ENCODE measurements around the gene NR1I3.
A peak's percentile ranks its signal among the peaks of the same experiment; 100 is the strongest.

Gene NR1I3

GRCh38 chr1:161233102-161233501, 4.9 kb downstream of the NR1I3 start:
- peaks cover 7% of the 10 kb centered on the region for H3K36me3 ChIP-seq (replicated peaks; ENCODE audit: low read depth, low read length)
- H3K4me3 ChIP-seq (ENCODE audit: low read length), result no peak overlapping the region
- TF ChIP-seq EZH2phosphoT487 (IDR thresholded peaks at IDR 0.05; ENCODE audit: low read depth) (no peak), CTCF (IDR thresholded peaks at IDR 0.05; ENCODE audit: low read depth, low read length) (no peak)
- no peak overlapping the region for H3K27ac ChIP-seq (ENCODE audit: low read length)
- no peak overlapping the region for H3K4me2 ChIP-seq (ENCODE audit: low read length)
- H3K4me1 ChIP-seq (ENCODE audit: low read length), result no peaks in the 10 kb centered on the region
- H3K27me3 ChIP-seq (ENCODE audit: low read depth, low read length), result peaks cover 8% of the 10 kb centered on the region; the same call in 1 of the 2 replicates
- no peak overlapping the region for H2AFZ ChIP-seq (ENCODE audit: low read depth, low read length)
- H3K9ac ChIP-seq (ENCODE audit: low read length), result no peak overlapping the region
- H3K79me2 ChIP-seq (ENCODE audit: low read length), result no peaks in the 10 kb centered on the region
- H3K9me3 ChIP-seq (ENCODE audit: insufficient read depth, low read length), result no peaks in the 10 kb centered on the region
- no peaks in the 10 kb centered on the region for H4K20me1 ChIP-seq (ENCODE audit: insufficient read depth, low read length)

GRCh38 chr1:161230762-161231161, 7.2 kb downstream of the NR1I3 start:
- no peak overlapping the region for H3K4me2 ChIP-seq (ENCODE audit: low read length)
- no peak overlapping the region for H3K9ac ChIP-seq (ENCODE audit: low read length)

GRCh38 chr1:161229896-161230295, 8.1 kb downstream of the NR1I3 start:
- Histone ChIP-seq H2AFZ (ENCODE audit: low read depth, low read length) (no peak overlapping the region), H3K4me3 (ENCODE audit: low read length) (no peak overlapping the region), H4K20me1 (ENCODE audit: insufficient read depth, low read length) (no peaks in the 10 kb centered on the region), H3K79me2 (ENCODE audit: low read length) (peaks cover 6% of the 10 kb centered on the region; the same call in 1 of the 2 replicates), H3K36me3 (replicated peaks; ENCODE audit: low read depth, low read length) (peaks cover 7% of the 10 kb centered on the region), H3K9me3 (ENCODE audit: insufficient read depth, low read length) (no peaks in the 10 kb centered on the region), H3K4me2 (ENCODE audit: low read length) (no peak overlapping the region), H3K9ac (ENCODE audit: low read length) (no peak overlapping the region), H3K4me1 (ENCODE audit: low read length) (peaks cover 21% of the 10 kb centered on the region), H3K27me3 (ENCODE audit: low read depth, low read length) (no peaks in the 10 kb centered on the region), H3K27ac (ENCODE audit: low read length) (no peak overlapping the region)
- no peak for TF ChIP-seq EZH2phosphoT487 (IDR thresholded peaks at IDR 0.05; ENCODE audit: low read depth)
- peak; percentile 27 for TF ChIP-seq CTCF (IDR thresholded peaks at IDR 0.05; ENCODE audit: low read depth, low read length)

More at GRCh38 chr1:161230762-161231161, 7.2 kb downstream of the NR1I3 start:
- no peak overlapping the region for H2AFZ ChIP-seq (ENCODE audit: low read depth, low read length)
- H3K9me3 ChIP-seq (ENCODE audit: insufficient read depth, low read length), result no peaks in the 10 kb centered on the region
- TF ChIP-seq EZH2phosphoT487 (IDR thresholded peaks at IDR 0.05; ENCODE audit: low read depth) (no peak), CTCF (IDR thresholded peaks at IDR 0.05; ENCODE audit: low read depth, low read length) (no peak)
- no peak overlapping the region for H3K4me3 ChIP-seq (ENCODE audit: low read length)
- peaks cover 7% of the 10 kb centered on the region for H3K36me3 ChIP-seq (replicated peaks; ENCODE audit: low read depth, low read length)
- no peaks in the 10 kb centered on the region for H4K20me1 ChIP-seq (ENCODE audit: insufficient read depth, low read length)
- H3K27me3 ChIP-seq (ENCODE audit: low read depth, low read length), result peaks cover 3% of the 10 kb centered on the region; the same call in 1 of the 2 replicates
- H3K4me1 ChIP-seq (ENCODE audit: low read length), result peaks cover 15% of the 10 kb centered on the region
- no peak overlapping the region for H3K27ac ChIP-seq (ENCODE audit: low read length)
- peaks cover 6% of the 10 kb centered on the region; the same call in 1 of the 2 replicates for H3K79me2 ChIP-seq (ENCODE audit: low read length)

GRCh38 chr1:161228032-161228431, 10.0 kb downstream of the NR1I3 start:
- no peak overlapping the region for H3K4me3 ChIP-seq (ENCODE audit: low read length)
- H3K4me2 ChIP-seq (ENCODE audit: low read length), result peak overlapping the region; percentile 100
- peak overlapping the region; percentile 33; the same call in 1 of the 2 replicates for H3K9ac ChIP-seq (ENCODE audit: low read length)
- TF ChIP-seq EZH2phosphoT487 (IDR thresholded peaks at IDR 0.05; ENCODE audit: low read depth) (no peak), CTCF (IDR thresholded peaks at IDR 0.05; ENCODE audit: low read depth, low read length) (no peak)
- H3K9me3 ChIP-seq (ENCODE audit: insufficient read depth, low read length), result no peaks in the 10 kb centered on the region
- H3K79me2 ChIP-seq (ENCODE audit: low read length), result peaks cover 6% of the 10 kb centered on the region; the same call in 1 of the 2 replicates
- H2AFZ ChIP-seq (ENCODE audit: low read depth, low read length), result no peak overlapping the region
- H3K27me3 ChIP-seq (ENCODE audit: low read depth, low read length), result no peaks in the 10 kb centered on the region
- peaks cover 21% of the 10 kb centered on the region for H3K4me1 ChIP-seq (ENCODE audit: low read length)
- no peak overlapping the region for H3K27ac ChIP-seq (ENCODE audit: low read length)
- no peaks in the 10 kb centered on the region for H4K20me1 ChIP-seq (ENCODE audit: insufficient read depth, low read length)
- peaks cover 7% of the 10 kb centered on the region for H3K36me3 ChIP-seq (replicated peaks; ENCODE audit: low read depth, low read length)

All from OCI-LY3 (cell line).